ENCODE data around the gene NEUROD2.

The NEUROD2 gene

GRCh38 chr17:39618956-39619785 lies 11.5 kb upstream of the NEUROD2 start:
- intact Hi-C loops (cut with micrococcal nuclease) = no loop called here
- H3K36me3 Mint-ChIP-seq (ENCODE audit: low read depth) = no peaks in the 10 kb centered on the region
- peaks cover 24% of the 10 kb centered on the region for H3K4me1 Mint-ChIP-seq (ENCODE audit: low read depth)
- peaks cover 81% of the 10 kb centered on the region for H3K27me3 Mint-ChIP-seq
- H3K4me3 Mint-ChIP-seq = no peak overlapping the region
- H3K27ac Mint-ChIP-seq = peak overlapping the region; percentile 75
- H3K9me3 Mint-ChIP-seq = no peaks in the 10 kb centered on the region

- peak overlapping the region; percentile 75 for H3K4me3 Mint-ChIP-seq
- no peaks in the 10 kb centered on the region for H3K36me3 Mint-ChIP-seq (ENCODE audit: low read depth)
- peak overlapping the region; percentile 75 for H3K27ac Mint-ChIP-seq
- intact Hi-C loops (cut with micrococcal nuclease) = no loop called here
- H3K27me3 Mint-ChIP-seq = peaks cover 86% of the 10 kb centered on the region
- peaks cover 22% of the 10 kb centered on the region for H3K4me1 Mint-ChIP-seq (ENCODE audit: low read depth)
- H3K9me3 Mint-ChIP-seq = no peaks in the 10 kb centered on the region
These were observed 10.7 kb upstream of the NEUROD2 start for GRCh38 chr17:39618246-39618913.

- Mint-ChIP-seq H3K27ac (peak overlapping the region; percentile 75), H3K27me3 (peaks cover 90% of the 10 kb centered on the region), H3K4me3 (peak overlapping the region; percentile 75), H3K9me3 (no peaks in the 10 kb centered on the region), H3K36me3 (ENCODE audit: low read depth) (no peaks in the 10 kb centered on the region), H3K4me1 (ENCODE audit: low read depth) (peaks cover 18% of the 10 kb centered on the region)
- intact Hi-C loops (cut with micrococcal nuclease) = no loop called here
These were observed 9.9 kb upstream of the NEUROD2 start for GRCh38 chr17:39617446-39618245.

- intact Hi-C loops (cut with micrococcal nuclease) = no loop called here
- H3K36me3 Mint-ChIP-seq (ENCODE audit: low read depth) = no peaks in the 10 kb centered on the region
- H3K27me3 Mint-ChIP-seq = peaks cover 90% of the 10 kb centered on the region
- H3K27ac Mint-ChIP-seq = no peak overlapping the region
- H3K4me3 Mint-ChIP-seq = peak overlapping the region; percentile 75
- peaks cover 16% of the 10 kb centered on the region for H3K4me1 Mint-ChIP-seq (ENCODE audit: low read depth)
- H3K9me3 Mint-ChIP-seq = no peaks in the 10 kb centered on the region
These were observed 9.4 kb upstream of the NEUROD2 start for GRCh38 chr17:39617100-39617445.

- Mint-ChIP-seq H3K4me1 (ENCODE audit: low read depth) (peaks cover 11% of the 10 kb centered on the region), H3K27me3 (peaks cover 91% of the 10 kb centered on the region), H3K27ac (no peak overlapping the region), H3K4me3 (no peak overlapping the region), H3K9me3 (no peaks in the 10 kb centered on the region), H3K36me3 (ENCODE audit: low read depth) (no peaks in the 10 kb centered on the region)
- intact Hi-C loops (cut with micrococcal nuclease) = no loop called here
These were observed 7.7 kb upstream of the NEUROD2 start for GRCh38 chr17:39615434-39615833.

GRCh38 chr17:39614545-39615157 lies 6.9 kb upstream of the NEUROD2 start:
- Mint-ChIP-seq H3K4me1 (ENCODE audit: low read depth) (peaks cover 11% of the 10 kb centered on the region), H3K4me3 (no peak overlapping the region), H3K36me3 (ENCODE audit: low read depth) (no peaks in the 10 kb centered on the region), H3K27ac (peak overlapping the region; percentile 22), H3K9me3 (no peaks in the 10 kb centered on the region), H3K27me3 (peaks cover 92% of the 10 kb centered on the region)
- intact Hi-C loops (cut with micrococcal nuclease) = no loop called here

- H3K4me1 Mint-ChIP-seq (ENCODE audit: low read depth) = peaks cover 6% of the 10 kb centered on the region
- no peak overlapping the region for H3K4me3 Mint-ChIP-seq
- H3K27me3 Mint-ChIP-seq = peaks cover 93% of the 10 kb centered on the region
- H3K27ac Mint-ChIP-seq = no peak overlapping the region
- no peaks in the 10 kb centered on the region for H3K36me3 Mint-ChIP-seq (ENCODE audit: low read depth)
- intact Hi-C loops (cut with micrococcal nuclease) = no loop called here
- H3K9me3 Mint-ChIP-seq = no peaks in the 10 kb centered on the region
These were observed 5.3 kb upstream of the NEUROD2 start for GRCh38 chr17:39612935-39613464.

GRCh38 chr17:39612291-39612894 lies 4.7 kb upstream of the NEUROD2 start:
- no peaks in the 10 kb centered on the region for H3K9me3 Mint-ChIP-seq
- intact Hi-C loops (cut with micrococcal nuclease) = no loop called here
- no peak overlapping the region for H3K27ac Mint-ChIP-seq
- peaks cover 6% of the 10 kb centered on the region for H3K4me1 Mint-ChIP-seq (ENCODE audit: low read depth)
- no peaks in the 10 kb centered on the region for H3K36me3 Mint-ChIP-seq (ENCODE audit: low read depth)
- no peak overlapping the region for H3K4me3 Mint-ChIP-seq
- H3K27me3 Mint-ChIP-seq = peaks cover 96% of the 10 kb centered on the region

- Mint-ChIP-seq H3K27me3 (peaks cover 95% of the 10 kb centered on the region), H3K4me1 (ENCODE audit: low read depth) (peaks cover 8% of the 10 kb centered on the region), H3K36me3 (ENCODE audit: low read depth) (no peaks in the 10 kb centered on the region), H3K9me3 (no peaks in the 10 kb centered on the region), H3K27ac (no peak overlapping the region), H3K4me3 (no peak overlapping the region)
- intact Hi-C loops (cut with micrococcal nuclease) = no loop called here
These were observed 3.8 kb upstream of the NEUROD2 start for GRCh38 chr17:39611401-39612112.

GRCh38 chr17:39609416-39610025 lies 1.8 kb upstream of the NEUROD2 start:
- no peaks in the 10 kb centered on the region for H3K9me3 Mint-ChIP-seq
- no peaks in the 10 kb centered on the region for H3K36me3 Mint-ChIP-seq (ENCODE audit: low read depth)
- peaks cover 94% of the 10 kb centered on the region for H3K27me3 Mint-ChIP-seq
- no peak overlapping the region for H3K27ac Mint-ChIP-seq
- H3K4me3 Mint-ChIP-seq = no peak overlapping the region
- intact Hi-C loops (cut with micrococcal nuclease) = no loop called here
- peaks cover 27% of the 10 kb centered on the region for H3K4me1 Mint-ChIP-seq (ENCODE audit: low read depth)

GRCh38 chr17:39608142-39608981 lies 642 bp upstream of the NEUROD2 start:
- no peak overlapping the region for H3K27ac Mint-ChIP-seq
- H3K36me3 Mint-ChIP-seq (ENCODE audit: low read depth) = no peaks in the 10 kb centered on the region
- peaks cover 93% of the 10 kb centered on the region for H3K27me3 Mint-ChIP-seq
- H3K4me1 Mint-ChIP-seq (ENCODE audit: low read depth) = peaks cover 35% of the 10 kb centered on the region
- intact Hi-C loops (cut with micrococcal nuclease) = no loop called here
- no peak overlapping the region for H3K4me3 Mint-ChIP-seq
- H3K9me3 Mint-ChIP-seq = no peaks in the 10 kb centered on the region
